Measurements from ENCODE around the gene PITX3.

GRCh38 chr10:102268375-102268888 is 27.1 kb upstream of the PITX3 start:
- TF ChIP-seq, protein P1, sequence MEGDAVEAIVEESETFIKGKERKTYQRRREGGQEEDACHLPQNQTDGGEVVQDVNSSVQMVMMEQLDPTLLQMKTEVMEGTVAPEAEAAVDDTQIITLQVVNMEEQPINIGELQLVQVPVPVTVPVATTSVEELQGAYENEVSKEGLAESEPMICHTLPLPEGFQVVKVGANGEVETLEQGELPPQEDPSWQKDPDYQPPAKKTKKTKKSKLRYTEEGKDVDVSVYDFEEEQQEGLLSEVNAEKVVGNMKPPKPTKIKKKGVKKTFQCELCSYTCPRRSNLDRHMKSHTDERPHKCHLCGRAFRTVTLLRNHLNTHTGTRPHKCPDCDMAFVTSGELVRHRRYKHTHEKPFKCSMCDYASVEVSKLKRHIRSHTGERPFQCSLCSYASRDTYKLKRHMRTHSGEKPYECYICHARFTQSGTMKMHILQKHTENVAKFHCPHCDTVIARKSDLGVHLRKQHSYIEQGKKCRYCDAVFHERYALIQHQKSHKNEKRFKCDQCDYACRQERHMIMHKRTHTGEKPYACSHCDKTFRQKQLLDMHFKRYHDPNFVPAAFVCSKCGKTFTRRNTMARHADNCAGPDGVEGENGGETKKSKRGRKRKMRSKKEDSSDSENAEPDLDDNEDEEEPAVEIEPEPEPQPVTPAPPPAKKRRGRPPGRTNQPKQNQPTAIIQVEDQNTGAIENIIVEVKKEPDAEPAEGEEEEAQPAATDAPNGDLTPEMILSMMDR (IDR thresholded peaks at IDR 0.05; ENCODE audit: insufficient read depth, low read length), result no peak
- TF ChIP-seq SPI1 (IDR thresholded peaks at IDR 0.05; ENCODE audit: borderline replicate concordance, low read depth) (no peak), POLR2AphosphoS5 (IDR thresholded peaks at IDR 0.05; ENCODE audit: low read depth) (no peak)
